Astrocyte (in vitro differentiated cells and primary cell): ENCODE data around the gene CPLX3. TPM values are rescaled to one million over a fixed set of nuclear protein-coding genes. Genes with fewer than 3 reads are reported as not detected.

Experiments
- DNase-seq: peaks from one replicate; pipeline ENCODE4 v3.0.0-alpha.2; 2010; ENCODE audit warnings: low read depth
- FAIRE-seq: peaks from 2 replicates; lab custom pipeline; 2011; peaks lifted over from hg19 to GRCh38; lab: Jason Lieb, UNC
- H2AFZ ChIP-seq: 2 replicates; pipeline ENCODE4 v1.6.0; 2012; ENCODE audit warnings: low read depth, low read length, inconsistent platforms
- H3K27ac ChIP-seq: 2 replicates; pipeline ENCODE4 v1.5.1; 2011; ENCODE audit warnings: low read depth, low read length, inconsistent platforms
- H3K27me3 ChIP-seq: 2 replicates; pipeline ENCODE4 v1.6.0; 2011; ENCODE audit warnings: low read length, inconsistent platforms; ENCODE audit not compliant: insufficient read depth
- H3K36me3 ChIP-seq: 2 replicates; pipeline ENCODE4 v1.5.1; 2011; ENCODE audit warnings: low read length, inconsistent platforms; ENCODE audit not compliant: insufficient read depth
- H3K4me1 ChIP-seq: 2 replicates; pipeline ENCODE4 v1.5.1; 2011; ENCODE audit warnings: low read length, inconsistent platforms; ENCODE audit not compliant: insufficient read depth
- H3K4me2 ChIP-seq: 2 replicates; pipeline ENCODE4 v1.6.0; 2012; ENCODE audit warnings: low read length, inconsistent platforms
- H3K4me3 ChIP-seq: 2 replicates; pipeline ENCODE4 v1.5.1; 2011; ENCODE audit warnings: low read depth, mild to moderate bottlenecking, low read length, inconsistent platforms; ENCODE audit not compliant: insufficient read depth
- H3K79me2 ChIP-seq: 2 replicates; pipeline ENCODE4 v1.6.0; 2012; ENCODE audit warnings: mild to moderate bottlenecking, low read length, inconsistent platforms; ENCODE audit not compliant: insufficient read depth
- H3K9ac ChIP-seq: 2 replicates; pipeline ENCODE4 v1.6.0; 2012; ENCODE audit warnings: mild to moderate bottlenecking, low read length, inconsistent platforms
- H3K9me3 ChIP-seq: 2 replicates; pipeline ENCODE4 v1.5.1; 2012; ENCODE audit warnings: low read depth, mild to moderate bottlenecking, low read length, inconsistent platforms; ENCODE audit not compliant: insufficient read depth
- H4K20me1 ChIP-seq: 2 replicates; pipeline ENCODE4 v1.6.0; 2012; ENCODE audit warnings: low read length, inconsistent platforms; ENCODE audit not compliant: insufficient read depth
- H3K27ac Mint-ChIP-seq: one replicate; pipeline ENCODE4 v1.8.0; 2021; ENCODE audit warnings: mild to moderate bottlenecking, mixed read lengths; ENCODE audit not compliant: unreplicated experiment
- H3K27me3 Mint-ChIP-seq: one replicate; pipeline ENCODE4 v1.8.0; 2021; ENCODE audit warnings: low read depth, mixed read lengths; ENCODE audit not compliant: unreplicated experiment
- H3K36me3 Mint-ChIP-seq: one replicate; pipeline ENCODE4 v1.8.0; 2021; ENCODE audit warnings: low read depth, mixed read lengths; ENCODE audit not compliant: unreplicated experiment
- H3K4me1 Mint-ChIP-seq: one replicate; pipeline ENCODE4 v1.8.0; 2021; ENCODE audit warnings: low read depth, mixed read lengths; ENCODE audit not compliant: unreplicated experiment
- H3K4me3 Mint-ChIP-seq: one replicate; pipeline ENCODE4 v1.8.0; 2021; ENCODE audit warnings: mild to moderate bottlenecking, moderate library complexity, mixed read lengths; ENCODE audit not compliant: unreplicated experiment
- H3K9me3 Mint-ChIP-seq: one replicate; pipeline ENCODE4 v1.8.0; 2021; ENCODE audit warnings: mild to moderate bottlenecking, mixed read lengths; ENCODE audit not compliant: unreplicated experiment
- CTCF ChIP-seq: IDR thresholded peaks from 2 replicates; pipeline ENCODE4 v1.5.1; 2011; ENCODE audit warnings: low read depth, mild to moderate bottlenecking, inconsistent platforms, low read length, moderate library complexity; ENCODE audit not compliant: insufficient read depth
- EZH2 ChIP-seq: IDR thresholded peaks from 2 replicates; pipeline ENCODE4 v1.6.1; 2012; ENCODE audit warnings: mild to moderate bottlenecking, low read length, inconsistent platforms; ENCODE audit not compliant: insufficient read depth
- total RNA-seq: library from RNA; stranded (reverse); gene quantifications from 2 replicates; pipeline ENCODE4 v1.2.1, GENCODE V29; 2021

Gene CPLX3
- total RNA-seq, 1 donor from 2014 or later, result not detected

GRCh38 chr15:74801311-74801997 lies 25.0 kb upstream of the CPLX3 start:
- H3K4me3 ChIP-seq, result no peak overlapping the region
- Mint-ChIP-seq H3K4me3 (no peak overlapping the region), H3K27ac (peak overlapping the region; percentile 26), H3K27me3 (no peaks in the 10 kb centered on the region), H3K36me3 (peaks cover 4% of the 10 kb centered on the region), H3K9me3 (no peaks in the 10 kb centered on the region), H3K4me1 (no peaks in the 10 kb centered on the region)
- H3K79me2 ChIP-seq, result peaks cover 26% of the 10 kb centered on the region
- H3K27ac ChIP-seq, result no peak overlapping the region
- H3K27me3 ChIP-seq, result no peaks in the 10 kb centered on the region
- no peak overlapping the region for H3K9ac ChIP-seq
- no peak for FAIRE-seq
- H3K9me3 ChIP-seq, result no peaks in the 10 kb centered on the region
- H3K4me1 ChIP-seq, result no peaks in the 10 kb centered on the region
- TF ChIP-seq EZH2, result no peak
- TF ChIP-seq CTCF, result no peak
- peaks cover 6% of the 10 kb centered on the region for H3K36me3 ChIP-seq
- peaks cover 43% of the 10 kb centered on the region for H4K20me1 ChIP-seq
- no peak for DNase-seq
- H3K4me2 ChIP-seq, result no peak overlapping the region
- no peak overlapping the region for H2AFZ ChIP-seq

GRCh38 chr15:74802290-74802689 lies 24.1 kb upstream of the CPLX3 start:
- H3K9me3 ChIP-seq, result no peaks in the 10 kb centered on the region
- no peak overlapping the region for H2AFZ ChIP-seq
- no peak overlapping the region for H3K9ac ChIP-seq
- no peak overlapping the region for H3K27ac ChIP-seq
- FAIRE-seq, result no peak
- no peak overlapping the region for H3K4me3 Mint-ChIP-seq
- no peak overlapping the region for H3K4me2 ChIP-seq
- no peaks in the 10 kb centered on the region for H3K27me3 Mint-ChIP-seq
- TF ChIP-seq EZH2, result no peak
- no peak for TF ChIP-seq CTCF
- peaks cover 6% of the 10 kb centered on the region for H3K36me3 ChIP-seq
- no peaks in the 10 kb centered on the region for H3K9me3 Mint-ChIP-seq
- peaks cover 19% of the 10 kb centered on the region for H3K79me2 ChIP-seq
- H3K36me3 Mint-ChIP-seq, result peaks cover 4% of the 10 kb centered on the region
- no peak overlapping the region for H3K4me3 ChIP-seq
- no peaks in the 10 kb centered on the region for H3K4me1 Mint-ChIP-seq
- no peaks in the 10 kb centered on the region for H3K4me1 ChIP-seq
- no peaks in the 10 kb centered on the region for H3K27me3 ChIP-seq
- DNase-seq, result no peak
- H4K20me1 ChIP-seq, result peaks cover 36% of the 10 kb centered on the region
- H3K27ac Mint-ChIP-seq, result no peak overlapping the region

- peaks cover 4% of the 10 kb centered on the region for H3K36me3 Mint-ChIP-seq
- FAIRE-seq, result no peak
Observed at GRCh38 chr15:74802862-74803447, 23.5 kb upstream of the CPLX3 start.

More at GRCh38 chr15:74802862-74803447, 23.5 kb upstream of the CPLX3 start:
- H3K4me1 Mint-ChIP-seq, result peaks cover 2% of the 10 kb centered on the region
- Histone ChIP-seq H3K27me3 (no peaks in the 10 kb centered on the region), H4K20me1 (peaks cover 29% of the 10 kb centered on the region), H2AFZ (no peak overlapping the region), H3K4me2 (no peak overlapping the region), H3K4me3 (no peak overlapping the region), H3K36me3 (peaks cover 6% of the 10 kb centered on the region), H3K9me3 (no peaks in the 10 kb centered on the region), H3K27ac (no peak overlapping the region), H3K4me1 (peaks cover under 1% of the 10 kb centered on the region), H3K79me2 (peaks cover 12% of the 10 kb centered on the region), H3K9ac (no peak overlapping the region)
- H3K9me3 Mint-ChIP-seq, result no peaks in the 10 kb centered on the region
- no peak for DNase-seq
- TF ChIP-seq EZH2 (no peak), CTCF (no peak)
- no peaks in the 10 kb centered on the region for H3K27me3 Mint-ChIP-seq
- no peak overlapping the region for H3K4me3 Mint-ChIP-seq
- H3K27ac Mint-ChIP-seq, result no peak overlapping the region
